Panc1 (cell line): ENCODE measurements around the gene CSNK1G2.

Experiments
- SIN3A ChIP-seq: IDR thresholded peaks from 2 replicates; pipeline ENCODE4 v1.6.1; 2012; ENCODE audit warnings: low read depth, mild to moderate bottlenecking, low read length, moderate library complexity, borderline replicate concordance; ENCODE audit not compliant: insufficient read depth
- TF ChIP-seq, protein P1 (sequence below): fragments of 450-650 bp; IDR thresholded peaks from 2 replicates; pipeline ENCODE4 v1.5.1; 2017; ENCODE audit warnings: mild to moderate bottlenecking

GRCh38 chr19:1991018-1991913 is 50.3 kb downstream of the CSNK1G2 start:
- TF ChIP-seq, protein P1, sequence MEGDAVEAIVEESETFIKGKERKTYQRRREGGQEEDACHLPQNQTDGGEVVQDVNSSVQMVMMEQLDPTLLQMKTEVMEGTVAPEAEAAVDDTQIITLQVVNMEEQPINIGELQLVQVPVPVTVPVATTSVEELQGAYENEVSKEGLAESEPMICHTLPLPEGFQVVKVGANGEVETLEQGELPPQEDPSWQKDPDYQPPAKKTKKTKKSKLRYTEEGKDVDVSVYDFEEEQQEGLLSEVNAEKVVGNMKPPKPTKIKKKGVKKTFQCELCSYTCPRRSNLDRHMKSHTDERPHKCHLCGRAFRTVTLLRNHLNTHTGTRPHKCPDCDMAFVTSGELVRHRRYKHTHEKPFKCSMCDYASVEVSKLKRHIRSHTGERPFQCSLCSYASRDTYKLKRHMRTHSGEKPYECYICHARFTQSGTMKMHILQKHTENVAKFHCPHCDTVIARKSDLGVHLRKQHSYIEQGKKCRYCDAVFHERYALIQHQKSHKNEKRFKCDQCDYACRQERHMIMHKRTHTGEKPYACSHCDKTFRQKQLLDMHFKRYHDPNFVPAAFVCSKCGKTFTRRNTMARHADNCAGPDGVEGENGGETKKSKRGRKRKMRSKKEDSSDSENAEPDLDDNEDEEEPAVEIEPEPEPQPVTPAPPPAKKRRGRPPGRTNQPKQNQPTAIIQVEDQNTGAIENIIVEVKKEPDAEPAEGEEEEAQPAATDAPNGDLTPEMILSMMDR: no peak
- no peak for TF ChIP-seq SIN3A
